ENCODE measurements around the gene PDE10A.

Gene PDE10A

DNA sequence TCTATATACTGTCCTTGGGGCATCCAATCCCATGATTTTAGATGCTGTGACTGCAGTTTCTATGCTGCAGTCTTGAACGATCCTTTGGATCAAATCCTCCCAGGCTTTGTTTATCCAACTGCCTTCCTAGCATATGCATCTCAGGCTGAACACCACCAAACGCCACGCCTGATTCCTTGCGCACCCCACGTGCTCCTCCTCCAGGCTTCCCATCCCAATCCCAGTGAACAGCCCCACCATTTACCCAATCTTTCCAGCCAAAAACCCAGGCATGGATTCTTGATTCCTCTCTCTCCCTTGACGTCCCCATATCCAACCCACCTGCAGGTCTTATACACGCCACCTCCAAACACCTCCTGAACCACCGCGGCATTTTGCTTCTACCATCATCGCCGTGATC lies 7.8 kb downstream of the PDE10A start:
- DNase-seq (ENCODE audit: low read depth): no peak

DNA sequence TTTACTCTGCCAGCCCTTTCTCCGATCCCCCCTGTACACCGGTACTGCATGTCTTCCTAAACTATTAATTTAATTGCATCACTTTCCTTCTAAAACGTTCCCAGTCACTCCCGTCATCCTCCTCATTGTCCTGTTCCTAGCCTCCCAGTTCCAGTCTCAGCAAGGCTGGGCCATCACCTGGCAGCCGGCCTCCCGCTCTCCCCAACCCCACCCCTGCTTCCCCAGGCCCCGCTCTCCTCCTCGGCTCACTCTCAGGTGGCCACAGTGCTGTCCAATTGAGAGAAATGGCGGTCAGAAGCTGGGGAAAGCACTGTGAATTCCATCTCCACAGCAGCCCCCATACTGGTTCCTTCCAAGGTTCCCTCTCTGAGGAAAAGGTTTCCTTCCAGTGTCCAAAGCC lies 8.9 kb downstream of the PDE10A start:
- no peak for DNase-seq (ENCODE audit: low read depth)

- no peak for DNase-seq (ENCODE audit: low read depth)
These were observed 9.4 kb downstream of the PDE10A start for GRCh38 chr6:165653607-165654006.

GRCh38 chr6:165653196-165653595 lies 9.8 kb downstream of the PDE10A start:
- DNase-seq (ENCODE audit: low read depth): no peak

DNA sequence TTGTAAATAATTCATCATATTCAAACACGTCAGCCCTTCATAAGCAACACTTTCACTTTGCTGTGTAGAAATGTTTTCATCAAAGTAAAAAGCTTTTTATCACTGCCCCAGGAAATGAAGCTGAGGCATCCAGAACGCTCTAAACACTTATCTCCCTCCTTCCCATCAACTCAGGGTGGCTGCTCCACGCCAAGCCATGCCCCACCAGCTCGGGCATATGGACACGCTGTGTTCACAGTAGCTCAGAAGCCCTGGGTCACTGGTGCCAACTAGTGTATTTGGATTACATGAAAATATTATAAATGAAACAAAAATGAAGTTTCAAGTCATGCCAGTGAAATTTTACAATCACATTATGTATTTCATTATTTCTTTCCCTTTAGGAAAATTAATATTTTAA lies 10.3 kb downstream of the PDE10A start:
- no peak for DNase-seq (ENCODE audit: low read depth)

DNA sequence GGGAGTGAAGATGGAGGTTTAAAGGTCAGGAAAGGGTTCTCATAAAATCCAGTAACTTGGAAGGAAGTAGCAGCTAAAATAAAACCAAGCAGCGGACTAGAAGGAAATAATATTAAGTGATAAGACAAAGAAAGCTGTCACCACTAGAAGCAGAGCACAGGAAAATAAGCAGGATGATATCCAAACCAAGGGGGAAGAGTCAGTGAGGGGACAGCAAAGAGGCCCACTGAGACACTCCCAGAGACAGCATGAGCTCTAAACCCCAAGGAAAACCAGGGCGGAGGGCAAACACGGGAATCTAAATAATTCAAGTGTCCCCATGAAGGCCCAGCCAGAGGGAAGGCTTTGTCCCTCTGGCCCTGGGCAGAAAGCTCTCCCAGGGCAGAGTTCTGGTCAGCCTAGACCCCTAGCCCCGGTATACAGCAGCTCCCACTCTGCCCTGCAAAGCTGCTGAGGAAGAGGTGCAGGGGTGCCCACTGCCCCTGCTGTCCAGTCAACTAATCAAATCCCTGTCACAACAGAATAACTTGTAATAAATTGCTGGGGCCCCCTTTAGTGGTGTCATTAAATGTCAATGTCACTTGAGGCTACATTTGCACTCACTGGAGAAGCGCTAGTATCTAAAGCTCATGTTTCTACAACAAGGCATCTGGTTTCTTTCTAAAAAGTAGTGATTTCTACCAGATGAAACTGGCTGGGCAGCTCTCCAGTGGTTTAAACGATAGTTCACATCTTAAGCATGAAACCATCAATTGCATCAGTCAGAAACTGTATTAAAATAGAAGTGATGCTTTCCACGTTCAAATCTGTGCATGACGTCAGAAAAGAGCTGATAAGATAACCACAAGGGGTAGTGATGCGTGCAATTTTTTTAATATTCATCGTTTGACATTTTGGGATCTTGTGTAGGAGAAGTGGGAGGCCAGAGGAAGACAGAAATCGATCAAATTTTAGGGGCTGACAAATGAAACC lies 13.6 kb downstream of the PDE10A start:
- no peak for DNase-seq (ENCODE audit: low read depth)

DNA sequence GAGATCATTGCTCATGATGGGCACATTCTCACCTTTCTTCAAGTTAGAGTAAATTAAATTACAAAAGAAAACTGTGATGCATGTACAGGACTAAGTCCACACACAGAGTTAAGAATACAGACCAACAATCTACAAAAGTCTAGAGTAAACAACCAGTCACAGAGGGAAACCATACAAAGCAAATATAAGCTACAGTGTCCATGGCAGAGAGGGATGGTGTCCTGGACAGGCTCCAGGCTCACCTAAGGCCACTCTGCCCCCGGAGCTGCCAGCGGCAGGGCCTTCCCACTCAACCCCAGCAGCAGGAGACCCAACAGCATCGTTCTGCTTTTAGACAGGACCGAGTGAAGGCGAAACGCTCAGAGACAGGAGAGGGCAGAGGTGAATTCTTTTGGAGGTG lies 16.0 kb downstream of the PDE10A start:
- no peak for DNase-seq (ENCODE audit: low read depth)

- no peak for DNase-seq (ENCODE audit: low read depth)
These were observed 17.1 kb downstream of the PDE10A start for GRCh38 chr6:165645919-165646318.

DNA sequence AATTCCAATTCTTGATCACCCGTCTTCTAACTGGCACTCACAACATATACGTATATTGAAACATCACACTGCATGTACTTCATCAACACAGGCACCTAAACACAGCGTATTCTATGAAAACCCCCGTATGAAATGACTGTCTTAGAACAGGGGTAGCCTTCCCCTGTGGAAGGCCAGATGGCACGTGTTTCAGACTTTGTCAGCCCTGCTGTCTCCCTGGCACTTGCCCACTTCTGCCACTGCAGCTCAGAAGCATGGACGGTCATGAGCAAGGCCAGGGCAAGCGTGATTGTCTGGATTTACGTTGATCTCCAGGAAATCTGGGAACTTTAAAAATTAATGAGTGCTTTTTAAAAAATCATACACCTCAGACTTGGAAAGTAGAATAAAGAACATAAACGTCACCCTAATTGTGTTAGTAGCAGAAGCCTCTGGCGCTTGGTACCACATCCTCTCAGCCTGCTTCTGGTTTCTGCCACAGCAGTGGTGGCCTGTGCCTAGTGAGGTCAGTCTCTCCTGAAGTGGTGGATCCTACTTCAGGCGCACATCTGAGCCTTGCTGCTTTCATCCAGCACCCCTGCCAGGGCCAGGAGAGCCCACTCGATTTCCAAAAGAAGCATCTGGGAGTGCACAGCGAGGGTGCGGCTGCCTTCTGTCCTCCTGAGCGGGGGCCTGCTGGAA lies 18.3 kb downstream of the PDE10A start:
- no peak for DNase-seq (ENCODE audit: low read depth)

GRCh38 chr6:165643015-165643414 lies 20.0 kb downstream of the PDE10A start:
- DNase-seq (ENCODE audit: low read depth): no peak

DNA sequence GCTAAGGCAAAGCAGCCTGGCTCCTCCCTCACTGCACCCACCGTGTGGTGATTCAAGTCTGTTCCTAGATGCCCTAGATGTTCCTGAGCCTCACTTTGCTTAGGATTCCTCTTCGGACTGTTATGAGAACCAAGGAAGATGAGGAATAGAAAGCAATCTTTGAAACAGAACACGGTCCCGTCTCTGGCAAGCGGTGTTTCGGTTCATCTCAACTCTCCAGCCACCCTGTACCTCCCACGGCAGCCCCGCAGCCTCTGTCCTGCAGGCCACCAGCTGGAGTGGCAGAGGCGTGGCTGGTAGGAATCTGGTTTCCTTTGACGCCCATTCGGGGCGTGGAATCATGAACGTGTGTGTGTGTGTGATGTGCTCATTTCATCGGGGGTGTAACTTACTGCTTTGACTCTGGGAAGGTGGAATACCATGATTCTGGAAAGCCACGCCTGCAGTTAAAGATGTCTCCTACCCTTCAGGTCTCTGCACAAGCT lies 21.3 kb downstream of the PDE10A start:
- DNase-seq (ENCODE audit: low read depth): no peak

- DNase-seq (ENCODE audit: low read depth): no peak
These were observed 22.2 kb downstream of the PDE10A start for GRCh38 chr6:165640806-165641205.

GRCh38 chr6:165638530-165638929 lies 24.5 kb downstream of the PDE10A start:
- DNase-seq (ENCODE audit: low read depth): no peak

DNA sequence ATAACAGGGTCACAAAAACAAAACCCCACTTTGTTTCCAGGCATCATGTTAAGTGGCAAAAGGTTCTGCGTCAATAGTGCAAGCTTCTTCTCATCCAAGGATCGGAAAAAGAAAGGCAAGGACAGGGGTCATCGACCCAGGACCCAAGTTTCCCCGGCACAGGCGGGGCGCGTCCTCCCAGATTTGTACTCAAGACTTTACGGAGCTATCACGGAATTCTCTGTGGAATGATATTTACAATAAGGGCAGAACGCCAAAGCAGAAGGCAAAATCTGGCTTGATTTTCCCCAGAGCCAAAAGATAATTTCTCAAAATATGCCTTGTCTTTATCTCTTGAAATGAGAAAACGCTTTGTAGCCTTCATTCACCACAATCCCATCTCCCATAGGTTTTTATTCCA lies 25.5 kb downstream of the PDE10A start:
- DNase-seq (ENCODE audit: low read depth): no peak

DNA sequence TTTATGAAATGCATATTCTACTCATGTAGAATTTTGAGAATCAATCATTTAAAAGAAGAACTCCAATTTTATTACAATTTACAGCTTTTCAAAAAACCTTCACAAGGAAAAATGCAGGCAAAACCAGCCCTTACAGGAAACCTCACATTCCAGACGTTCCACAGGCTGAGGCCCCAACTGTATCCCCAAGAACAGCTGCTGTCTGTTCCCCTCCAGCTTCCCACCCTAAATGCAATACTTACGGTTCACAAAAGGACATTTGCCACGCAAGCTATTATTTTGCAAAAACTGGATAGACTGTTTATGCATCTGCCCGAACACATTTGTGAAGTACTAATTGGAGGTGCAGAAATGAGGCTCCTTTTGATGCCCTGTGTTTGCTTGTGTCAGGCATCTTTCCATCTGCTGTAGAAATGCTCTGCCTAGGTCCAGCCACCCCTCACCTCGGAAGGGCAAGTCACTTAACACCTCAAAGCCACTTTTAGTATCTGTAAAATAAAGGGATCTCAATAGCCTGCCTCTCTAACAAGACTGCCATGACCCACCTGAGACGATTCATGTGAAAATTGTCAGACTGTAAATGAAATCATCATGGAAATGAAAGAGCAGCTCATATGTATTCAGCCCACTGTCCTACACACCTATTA lies 26.5 kb downstream of the PDE10A start:
- no peak for DNase-seq (ENCODE audit: low read depth)

GRCh38 chr6:165635965-165636364 lies 27.1 kb downstream of the PDE10A start:
- no peak for DNase-seq (ENCODE audit: low read depth)

DNA sequence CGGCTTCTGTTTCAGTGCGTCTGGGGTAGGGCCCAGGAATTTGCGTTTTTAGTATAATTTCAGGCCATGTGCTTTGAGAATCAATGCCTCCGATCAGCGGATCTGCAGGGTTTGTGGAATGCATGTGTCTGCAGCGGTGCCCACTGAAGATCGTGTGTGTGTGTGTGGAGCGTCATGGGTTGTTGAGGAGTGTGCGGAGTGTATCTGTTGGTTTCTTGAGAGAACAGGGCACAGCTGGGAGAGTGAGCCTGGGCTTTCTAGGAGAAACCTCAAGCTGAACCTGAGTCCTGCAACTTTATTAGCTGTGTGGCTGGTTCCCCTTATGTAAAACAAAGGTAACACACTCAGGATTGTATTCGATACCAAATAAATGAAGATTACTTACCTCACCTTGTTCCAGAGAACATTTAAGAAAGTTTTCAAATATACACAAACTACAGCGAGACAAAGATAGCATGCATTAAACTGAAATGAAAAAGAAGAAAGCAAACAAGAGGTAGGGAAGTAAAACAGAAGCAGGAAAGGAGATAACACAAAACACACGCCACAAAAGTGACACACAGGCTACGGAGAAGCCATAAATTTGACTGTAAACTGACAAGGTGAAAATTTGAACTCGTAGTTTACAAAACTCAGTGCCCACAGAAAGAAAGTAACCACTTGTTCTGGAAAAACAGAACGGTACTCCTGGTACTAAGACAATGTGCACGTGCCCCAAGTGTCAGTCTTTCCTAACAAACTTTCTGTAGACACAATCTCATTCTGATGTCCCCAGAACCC lies 28.8 kb downstream of the PDE10A start:
- DNase-seq (ENCODE audit: low read depth): no peak

DNA sequence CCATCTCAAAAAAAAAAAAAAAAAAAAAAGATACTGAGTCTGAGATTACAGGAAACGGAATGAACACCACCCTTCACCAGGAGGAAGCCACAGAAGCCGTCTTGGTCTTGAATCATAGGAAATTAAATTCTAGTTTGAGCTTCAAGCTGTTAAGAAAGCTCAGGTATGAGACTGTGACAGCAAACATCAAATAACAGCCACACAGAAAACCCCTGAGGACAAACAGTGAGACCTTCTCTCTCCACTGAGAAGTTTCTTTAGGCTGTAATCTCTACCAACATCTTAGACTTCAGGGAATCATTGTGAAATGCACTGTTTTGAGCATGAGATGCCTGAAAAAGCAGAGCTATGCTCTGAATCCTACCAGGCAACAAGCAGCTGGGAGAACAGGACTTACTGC lies 30.8 kb downstream of the PDE10A start:
- no peak for DNase-seq (ENCODE audit: low read depth)

GRCh38 chr6:165630544-165630953 lies 32.5 kb downstream of the PDE10A start:
- no peak for DNase-seq (ENCODE audit: low read depth)

DNA sequence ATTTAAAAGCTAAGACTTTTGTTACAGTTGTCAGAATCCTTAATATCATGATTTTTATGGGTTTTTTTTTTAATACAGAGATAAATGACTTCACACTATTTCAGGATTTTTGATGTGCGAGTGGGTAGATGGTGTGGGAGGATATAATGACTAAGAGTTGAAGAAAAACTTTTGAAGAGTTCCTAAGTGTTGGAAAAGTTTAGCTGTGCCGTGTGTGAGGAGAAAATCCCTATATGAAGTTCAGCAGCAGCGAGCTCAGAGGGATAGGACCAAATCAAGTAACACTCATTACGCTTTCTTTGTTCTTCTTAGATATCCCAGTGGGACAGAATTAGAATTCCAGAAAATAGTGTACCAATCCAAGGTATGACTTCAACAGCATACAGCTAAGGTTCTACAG lies 34.1 kb downstream of the PDE10A start:
- DNase-seq (ENCODE audit: low read depth): no peak

DNA sequence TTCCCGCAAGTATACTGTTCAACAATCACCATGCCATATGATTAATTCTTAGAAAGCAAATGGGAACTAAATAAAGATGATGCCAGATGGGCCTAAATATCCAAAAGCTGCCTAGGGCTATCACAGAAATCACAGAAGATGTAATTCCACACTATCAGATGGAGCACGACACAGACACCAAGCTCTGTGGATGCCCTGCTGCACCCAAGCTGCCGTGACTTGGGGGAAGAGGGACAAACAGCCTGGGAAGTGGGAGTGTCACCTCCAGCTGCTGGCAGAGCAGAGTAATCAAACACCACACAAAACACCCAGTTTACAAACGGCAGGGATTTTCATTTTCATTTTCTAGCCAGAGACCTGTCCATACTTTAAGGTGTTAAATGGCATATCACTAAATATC lies 35.7 kb downstream of the PDE10A start:
- DNase-seq (ENCODE audit: low read depth): no peak

- no peak for DNase-seq (ENCODE audit: low read depth)
These were observed 36.3 kb downstream of the PDE10A start for GRCh38 chr6:165626711-165627110.

Measured in GM04503 (cell line).